HG02588 (cell line): Measurements from ENCODE around the gene EMID1.
"Not testable (repeated sequence)": the region's sequence is repeated elsewhere in the genome, so short reads cannot be mapped to it uniquely, and the experiment has no call there.

Experiments
- ATAC-seq: cut with Tn5 transposase; IDR thresholded peaks from one replicate; pipeline ENCODE4 v1.9.1; 2021; ENCODE audit warnings: mild to moderate bottlenecking, moderate library complexity; ENCODE audit not compliant: unreplicated experiment

EMID1 gene

GRCh38 chr22:29208879-29209623 lies 3.4 kb downstream of the EMID1 start:
- no peak for ATAC-seq

GRCh38 chr22:29209624-29209929 lies 3.9 kb downstream of the EMID1 start:
- no peak for ATAC-seq

- ATAC-seq, result no peak
Measured at GRCh38 chr22:29211066-29211465, 5.4 kb downstream of the EMID1 start.

- ATAC-seq, result no peak
Measured at GRCh38 chr22:29211466-29211865, 5.8 kb downstream of the EMID1 start.

GRCh38 chr22:29212743-29213142 lies 7.0 kb downstream of the EMID1 start:
- no peak for ATAC-seq

- ATAC-seq, result no peak
Measured at GRCh38 chr22:29213493-29213892, 7.8 kb downstream of the EMID1 start.

- no peak for ATAC-seq
Measured at GRCh38 chr22:29214232-29214631, 8.5 kb downstream of the EMID1 start.

GRCh38 chr22:29215012-29215860 lies 9.5 kb downstream of the EMID1 start:
- no peak for ATAC-seq

- no peak for ATAC-seq
Measured at GRCh38 chr22:29216011-29216872, 10.5 kb downstream of the EMID1 start.

- ATAC-seq, result no peak
Measured at GRCh38 chr22:29216873-29217666, 11.4 kb downstream of the EMID1 start.

- ATAC-seq, result no peak
Measured at GRCh38 chr22:29217827-29218757, 12.4 kb downstream of the EMID1 start.

- no peak for ATAC-seq
Measured at GRCh38 chr22:29218758-29219408, 13.2 kb downstream of the EMID1 start.

GRCh38 chr22:29219409-29219782 lies 13.7 kb downstream of the EMID1 start:
- ATAC-seq, result not testable (repeated sequence)

GRCh38 chr22:29219881-29220670 lies 14.4 kb downstream of the EMID1 start:
- ATAC-seq, result no peak

- ATAC-seq, result no peak
Measured at GRCh38 chr22:29224121-29224858, 18.6 kb downstream of the EMID1 start.

- no peak for ATAC-seq
Measured at GRCh38 chr22:29224859-29225410, 19.2 kb downstream of the EMID1 start.

- ATAC-seq, result no peak
Measured at GRCh38 chr22:29225422-29226090, 19.9 kb downstream of the EMID1 start.
